Natural killer cell (primary cell): ENCODE results near the gene SPOCK3. TPM values are rescaled to one million over a fixed set of nuclear protein-coding genes. Genes with fewer than 3 reads are reported as not detected.

ENCODE experiments used
- ATAC-seq, 3 donors: fragments of 150-1000 bp in 2 of 3; fragments of 200-7000 bp in 1 of 3; cut with Tn5 transposase; 1 replicate in 1 of 3; 2 replicates in 2 of 3; pipeline ENCODE4 v1.10.0; 2021; ENCODE audit warnings: mild to moderate bottlenecking in 2 of 3, moderate library complexity in 2 of 3
- DNase-seq, 2 donors: peaks; one replicate each; pipeline versions ENCODE4 v3.0.0 to v3.0.0-alpha.2; 2013 to 2021; ENCODE audit warnings: mixed read lengths in 1 of 2
- H3K27ac ChIP-seq: one replicate; pipeline ENCODE4 v1.5.1; 2013; ENCODE audit warnings: mild to moderate bottlenecking, low read length
- H3K27me3 ChIP-seq: one replicate; pipeline ENCODE4 v1.6.1; 2013; ENCODE audit warnings: low read length; ENCODE audit not compliant: control insufficient read depth, insufficient read depth
- H3K36me3 ChIP-seq: one replicate; pipeline ENCODE4 v1.6.1; 2013; ENCODE audit warnings: low read length; ENCODE audit not compliant: control insufficient read depth, insufficient read depth
- H3K4me1 ChIP-seq: one replicate; pipeline ENCODE4 v1.6.1; 2013; ENCODE audit warnings: low read length; ENCODE audit not compliant: control insufficient read depth, insufficient read depth
- H3K4me3 ChIP-seq: one replicate; pipeline ENCODE4 v1.5.1; 2013; ENCODE audit warnings: low read length
- H3K9me3 ChIP-seq: one replicate; pipeline ENCODE4 v1.6.1; 2013; ENCODE audit warnings: low read length; ENCODE audit not compliant: control insufficient read depth, insufficient read depth
- H3K27ac Mint-ChIP-seq, 2 donors: one replicate each; pipeline ENCODE4 v1.8.0; 2022; ENCODE audit warnings: mild to moderate bottlenecking in 2 of 2, mixed read lengths in 2 of 2, moderate library complexity in 1 of 2
- H3K27me3 Mint-ChIP-seq, 2 donors: one replicate each; pipeline ENCODE4 v1.8.0; 2022; ENCODE audit warnings: low read depth in 2 of 2, mixed read lengths in 2 of 2
- H3K36me3 Mint-ChIP-seq: one replicate; pipeline ENCODE4 v1.8.0; 2022; ENCODE audit warnings: mixed read lengths
- H3K4me1 Mint-ChIP-seq, 2 donors: one replicate each; pipeline ENCODE4 v1.8.0; 2022; ENCODE audit warnings: mixed read lengths in 2 of 2
- H3K4me3 Mint-ChIP-seq: one replicate; pipeline ENCODE4 v1.8.0; 2022; ENCODE audit warnings: mild to moderate bottlenecking, moderate library complexity, mixed read lengths
- H3K9me3 Mint-ChIP-seq, 2 donors: one replicate each; pipeline ENCODE4 v1.8.0; 2022; ENCODE audit warnings: mixed read lengths in 2 of 2
- CTCF ChIP-seq: fragments of 200-600 bp; IDR thresholded peaks from one replicate; pipeline ENCODE4 v1.8.0; 2022; ENCODE audit warnings: antibody characterized with exemption
- WGBS: methylation state at CpG from one replicate; pipeline ENCODE4 v1.1.7; 2013; ENCODE audit warnings: missing lambda C conversion rate; ENCODE audit not compliant: insufficient coverage; 5-methylcytosine and 5-hydroxymethylcytosine counted together
- intact Hi-C: fragments of 100-400 bp; cut with micrococcal nuclease; formaldehyde crosslinking; loops from one replicate; pipeline ENCODE4 v1.14.2; 2022
- total RNA-seq, 4 donors: library from RNA; stranded (reverse); fragments of 120-200 nt in 1 of 4; gene quantifications; one replicate each; pipeline versions ENCODE4 v1.2.3 to v1.2.4, GENCODE V29; 2013 to 2022

The SPOCK3 gene
- total RNA-seq, 3 donors from 2014 or later (not counting 1 experiment from before 2014, with no cell fraction given) = not detected

- no peaks in the 10 kb centered on the region for H3K27me3 ChIP-seq
- no peaks in the 10 kb centered on the region for H3K36me3 ChIP-seq
- no peak overlapping the region for H3K27ac ChIP-seq
- H3K4me3 ChIP-seq = no peak overlapping the region
- no peaks in the 10 kb centered on the region for H3K4me1 ChIP-seq
- WGBS = 33% methylated on average over 1 of the region's 1 CpG
- peaks cover 13% of the 10 kb centered on the region for H3K9me3 ChIP-seq
- no peak for ATAC-seq
- no peaks in the 10 kb centered on the region for H3K27me3 Mint-ChIP-seq
- H3K9me3 Mint-ChIP-seq = peaks cover 11 to 23% of the 10 kb centered on the region in 2 donors
- intact Hi-C loops = no loop called here
- peaks cover 6% of the 10 kb centered on the region for H3K36me3 Mint-ChIP-seq
- H3K27ac Mint-ChIP-seq = no peak overlapping the region
- no peak for DNase-seq
- no peak overlapping the region for H3K4me3 Mint-ChIP-seq
- H3K4me1 Mint-ChIP-seq = no peaks in the 10 kb centered on the region
- TF ChIP-seq CTCF = no peak
Observed at GRCh38 chr4:166902941-166903340, 331.4 kb downstream of the SPOCK3 start.

- intact Hi-C loops = no loop called here
- no peaks in the 10 kb centered on the region for H3K36me3 Mint-ChIP-seq
- Histone ChIP-seq H3K9me3 (peaks cover 13% of the 10 kb centered on the region), H3K4me1 (no peaks in the 10 kb centered on the region), H3K4me3 (no peak overlapping the region), H3K27me3 (no peaks in the 10 kb centered on the region), H3K36me3 (no peaks in the 10 kb centered on the region), H3K27ac (no peak overlapping the region)
- peaks cover 9 to 24% of the 10 kb centered on the region in 2 donors for H3K9me3 Mint-ChIP-seq
- no peak for ATAC-seq
- no peak overlapping the region for H3K27ac Mint-ChIP-seq
- no peak for TF ChIP-seq CTCF
- WGBS = 76% methylated on average over 3 of the region's 3 CpGs
- no peak for DNase-seq
- H3K27me3 Mint-ChIP-seq = no peaks in the 10 kb centered on the region
- no peak overlapping the region for H3K4me3 Mint-ChIP-seq
- H3K4me1 Mint-ChIP-seq = no peaks in the 10 kb centered on the region
Observed at GRCh38 chr4:166896254-166896653, 338.0 kb downstream of the SPOCK3 start.

DNA sequence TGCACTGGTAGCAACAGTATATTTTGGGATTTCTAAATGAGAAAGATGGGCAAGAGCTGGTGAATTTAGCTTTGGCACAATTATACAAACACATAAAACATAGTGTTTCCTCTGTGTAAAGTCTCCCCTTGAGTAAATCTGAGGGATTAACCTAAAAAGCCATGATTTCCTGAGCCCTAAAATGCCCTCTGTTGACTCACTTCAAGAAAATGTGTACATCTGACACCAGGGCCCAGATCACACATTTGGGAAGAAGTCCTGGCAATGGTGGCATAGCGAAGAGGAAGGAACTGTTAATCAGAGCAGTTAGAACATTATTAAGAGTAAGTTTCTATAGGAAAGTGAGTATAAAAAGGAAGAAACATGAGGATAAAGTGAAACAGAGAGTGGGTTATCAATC lies 338.5 kb downstream of the SPOCK3 start:
- Mint-ChIP-seq H3K4me3 (no peak overlapping the region), H3K36me3 (no peaks in the 10 kb centered on the region), H3K27me3 (no peaks in the 10 kb centered on the region), H3K9me3 (peaks cover 11 to 23% of the 10 kb centered on the region in 2 donors), H3K27ac (no peak overlapping the region), H3K4me1 (no peaks in the 10 kb centered on the region)
- Histone ChIP-seq H3K4me1 (no peaks in the 10 kb centered on the region), H3K27ac (no peak overlapping the region), H3K4me3 (no peak overlapping the region), H3K27me3 (no peaks in the 10 kb centered on the region), H3K36me3 (no peaks in the 10 kb centered on the region), H3K9me3 (peaks cover 9% of the 10 kb centered on the region)
- intact Hi-C loops = no loop called here
- ATAC-seq (no peak), DNase-seq (no peak)
- TF ChIP-seq CTCF = no peak
- 84% methylated on average over 1 of the region's 1 CpG for WGBS

DNA sequence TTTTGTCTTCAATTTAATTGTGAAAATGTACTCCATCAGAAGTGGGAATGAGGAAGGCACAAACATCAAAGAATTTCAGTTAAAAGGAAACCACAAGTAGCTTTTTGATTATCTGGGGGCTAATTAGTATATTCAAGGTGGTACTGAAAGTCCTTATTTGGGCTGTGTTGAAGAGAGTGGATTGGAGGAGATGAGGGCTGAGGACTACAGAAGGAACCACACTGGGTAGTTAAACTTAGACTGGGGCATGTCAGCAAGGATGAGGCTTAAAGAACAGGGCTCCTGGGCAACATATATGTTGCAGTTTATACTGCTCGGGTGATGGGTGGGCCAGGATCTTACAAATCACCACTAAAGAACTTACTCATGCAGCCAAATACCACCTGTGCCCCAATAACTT lies 346.8 kb downstream of the SPOCK3 start:
- ATAC-seq (no peak), DNase-seq (no peak)
- no CpG with 5 or more reads among the region's 1 CpG for WGBS

More for the DNA sequence above, 346.8 kb downstream of the SPOCK3 start:
- Mint-ChIP-seq H3K27me3 (no peaks in the 10 kb centered on the region), H3K36me3 (no peaks in the 10 kb centered on the region), H3K4me3 (no peak overlapping the region), H3K27ac (no peak overlapping the region), H3K9me3 (peaks cover 3 to 8% of the 10 kb centered on the region in 2 donors), H3K4me1 (no peaks in the 10 kb centered on the region)
- TF ChIP-seq CTCF = no peak
- H3K27ac ChIP-seq = no peak overlapping the region
- H3K27me3 ChIP-seq = no peaks in the 10 kb centered on the region
- intact Hi-C loops = no loop called here
- H3K9me3 ChIP-seq = no peaks in the 10 kb centered on the region
- H3K4me3 ChIP-seq = no peak overlapping the region
- H3K4me1 ChIP-seq = no peaks in the 10 kb centered on the region
- H3K36me3 ChIP-seq = no peaks in the 10 kb centered on the region
